ENCODE results near the gene GABRB1.

GRCh38 chr4:47187608-47188007, 156.2 kb downstream of the GABRB1 start:
- no peak for TF ChIP-seq CTCF (IDR thresholded peaks at IDR 0.05; ENCODE audit: extremely low read depth in 1 of 2, insufficient read depth in 1 of 2, low read depth in 1 of 2, low read length in 2 of 2)
- no peak for TF ChIP-seq POLR2A (IDR thresholded peaks at IDR 0.05; ENCODE audit: low read depth, low read length)
- no peak for TF ChIP-seq POLR2AphosphoS5 (IDR thresholded peaks at IDR 0.05; ENCODE audit: insufficient read depth, low read depth, low read length)
- no peak for TF ChIP-seq EZH2 (IDR thresholded peaks at IDR 0.05; ENCODE audit: borderline replicate concordance, low read depth, low read length, severe bottlenecking)
- no peak for TF ChIP-seq FOS (IDR thresholded peaks at IDR 0.05; ENCODE audit: borderline replicate concordance, insufficient read depth, low read length)
- TF ChIP-seq MAX (IDR thresholded peaks at IDR 0.05; ENCODE audit: insufficient read depth, insufficient read length), result no peak
- no peak for TF ChIP-seq GATA2 (IDR thresholded peaks at IDR 0.05; ENCODE audit: insufficient read depth, insufficient read length, low read depth, low read length)
- no peak for TF ChIP-seq MYC (IDR thresholded peaks at IDR 0.05; ENCODE audit: low read depth, low read length)

Measured in endothelial cell of umbilical vein (primary cell).